Right lobe of liver (tissue), 6 donors: Measurements from ENCODE around the gene CYP19A1. TPM values are rescaled to one million over a fixed set of nuclear protein-coding genes. Genes with fewer than 3 reads are reported as not detected.
A peak's percentile ranks its signal among the peaks of the same experiment; 100 is the strongest.

Source experiments
- ATAC-seq, 4 donors: fragments of 200-7000 bp; cut with Tn5 transposase; one replicate each; pipeline ENCODE4 v1.9.1; 2020; ENCODE audit warnings: mild to moderate bottlenecking in 4 of 4, moderate library complexity in 4 of 4
- DNase-seq, 3 donors: peaks; one replicate each; pipeline ENCODE4 v3.0.0-alpha.2; 2020
- H3K27ac ChIP-seq, 3 donors: fragments of 200-600 bp; one replicate each; pipeline ENCODE4 v1.8.0; 2022
- H3K27me3 ChIP-seq, 2 donors: fragments of 200-600 bp; one replicate each; pipeline ENCODE4 v1.8.0; 2022
- H3K36me3 ChIP-seq, 4 donors: fragments of 200-600 bp; sonication (generic) in 1 of 4; one replicate each; pipeline versions ENCODE4 v1.5.1 to v1.8.0; 2017 to 2022; ENCODE audit warnings: control low read depth in 1 of 4
- H3K4me1 ChIP-seq, 4 donors: fragments of 200-600 bp; sonication (generic) in 1 of 4; one replicate each; pipeline versions ENCODE4 v1.5.1 to v1.8.0; 2017 to 2022; ENCODE audit warnings: control low read depth in 1 of 4
- H3K4me3 ChIP-seq, 3 donors: fragments of 200-600 bp; one replicate each; pipeline ENCODE4 v1.8.0; 2022
- H3K9me3 ChIP-seq, 4 donors: fragments of 200-600 bp; sonication (generic) in 1 of 4; one replicate each; pipeline versions ENCODE4 v1.5.1 to v1.8.0; 2017 to 2022; ENCODE audit warnings: control low read depth in 1 of 4
- POLR2A ChIP-seq: fragments of 450-650 bp; IDR thresholded peaks from one replicate; pipeline ENCODE4 v1.6.1; 2017; ENCODE audit warnings: antibody characterized with exemption, mild to moderate bottlenecking
- WGBS: methylation state at CpG from one replicate; pipeline ENCODE4 v1.1.6; 2018; ENCODE audit warnings: low coverage, low lambda C conversion rate; ENCODE audit not compliant: insufficient coverage; ENCODE audit errors: missing lambda C conversion rate; 5-methylcytosine and 5-hydroxymethylcytosine counted together
- intact Hi-C, 2 donors: fragments of 100-400 bp; cut with DNase I; formaldehyde crosslinking; loops; one replicate each; pipeline versions ENCODE4 v1.11.2 to v1.14.1; 2022
- total RNA-seq, 6 experiments: library from RNA; depleted of rRNA in 2 of 6; stranded (reverse); fragments of >200 nt in 2 of 6; fragmentation: NEBNext Ultra II Directional in 3 of 6; extraction: Animal tissue kit (Norgen Biotek cat#: 25700) in 3 of 6; gene quantifications; one replicate each; pipeline versions ENCODE4 v1.1.0 to v1.2.4, GENCODE V29; 2016 to 2023
- TF ChIP-seq, protein P1 (sequence below), 4 donors: fragments of 200-600 bp in 3 of 4; fragments of 450-650 bp in 1 of 4; IDR thresholded peaks; one replicate each; pipeline versions ENCODE4 v1.5.1 to v1.8.0; 2016 to 2022; ENCODE audit warnings: antibody characterized with exemption in 4 of 4, mild to moderate bottlenecking in 2 of 4
- donor health status: DM: no; HTN: yes; CAD: no.
- donor health status: DM: no; HTN: no; CAD: no.
- donor health status: DM: no; HTN: no; CAD: no.
- donor health status: DM: no; HTN: yes; CAD: no.
- donor health status: DM: no; HTN: yes; CAD: no.

CYP19A1 gene
- total RNA-seq, 6 experiments from 2014 or later = not detected

DNA sequence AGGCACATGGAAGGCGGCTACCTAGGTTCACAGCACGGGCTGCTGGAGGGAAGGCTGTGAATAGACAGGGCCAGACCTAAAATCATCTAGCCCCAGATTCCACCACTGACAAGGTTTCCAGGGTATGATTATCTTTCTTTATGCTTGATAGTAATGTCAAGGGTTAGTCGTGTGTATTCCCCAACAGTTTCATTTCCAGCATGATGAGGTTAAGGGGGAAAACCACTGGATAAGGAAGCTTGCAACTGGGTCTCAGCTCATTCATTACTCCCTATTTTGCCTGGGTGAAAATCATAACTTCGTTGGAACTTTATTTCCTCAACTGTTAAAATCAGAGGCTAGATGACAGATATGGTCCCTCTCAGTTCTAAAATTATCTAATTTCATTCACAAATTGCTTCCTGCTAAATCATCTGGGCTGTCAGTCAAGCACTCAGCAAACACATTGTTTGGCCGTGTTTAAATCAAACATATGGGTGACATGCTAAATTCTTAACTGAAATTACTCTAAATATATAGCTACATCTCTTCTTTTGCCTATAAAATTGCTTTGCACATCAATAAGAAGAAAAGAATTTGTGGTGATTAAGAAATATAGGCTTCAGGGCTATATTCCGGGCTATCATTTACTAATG lies 111.7 kb downstream of the CYP19A1 start:
- no peak overlapping the region for H3K27ac ChIP-seq
- H3K4me3 ChIP-seq = no peak overlapping the region
- TF ChIP-seq POLR2A = no peak
- TF ChIP-seq, protein P1, sequence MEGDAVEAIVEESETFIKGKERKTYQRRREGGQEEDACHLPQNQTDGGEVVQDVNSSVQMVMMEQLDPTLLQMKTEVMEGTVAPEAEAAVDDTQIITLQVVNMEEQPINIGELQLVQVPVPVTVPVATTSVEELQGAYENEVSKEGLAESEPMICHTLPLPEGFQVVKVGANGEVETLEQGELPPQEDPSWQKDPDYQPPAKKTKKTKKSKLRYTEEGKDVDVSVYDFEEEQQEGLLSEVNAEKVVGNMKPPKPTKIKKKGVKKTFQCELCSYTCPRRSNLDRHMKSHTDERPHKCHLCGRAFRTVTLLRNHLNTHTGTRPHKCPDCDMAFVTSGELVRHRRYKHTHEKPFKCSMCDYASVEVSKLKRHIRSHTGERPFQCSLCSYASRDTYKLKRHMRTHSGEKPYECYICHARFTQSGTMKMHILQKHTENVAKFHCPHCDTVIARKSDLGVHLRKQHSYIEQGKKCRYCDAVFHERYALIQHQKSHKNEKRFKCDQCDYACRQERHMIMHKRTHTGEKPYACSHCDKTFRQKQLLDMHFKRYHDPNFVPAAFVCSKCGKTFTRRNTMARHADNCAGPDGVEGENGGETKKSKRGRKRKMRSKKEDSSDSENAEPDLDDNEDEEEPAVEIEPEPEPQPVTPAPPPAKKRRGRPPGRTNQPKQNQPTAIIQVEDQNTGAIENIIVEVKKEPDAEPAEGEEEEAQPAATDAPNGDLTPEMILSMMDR (IDR thresholded peaks at IDR 0.05) = no peak
- no peaks in the 10 kb centered on the region for H3K36me3 ChIP-seq
- DNase-seq (no peak), ATAC-seq (no peak)
- 72% methylated on average over 4 of the region's 6 CpGs for WGBS
- intact Hi-C loops = no loop called here
- H3K4me1 ChIP-seq = no peaks in the 10 kb centered on the region
- no peaks in the 10 kb centered on the region for H3K9me3 ChIP-seq
- no peaks in the 10 kb centered on the region for H3K27me3 ChIP-seq

DNA sequence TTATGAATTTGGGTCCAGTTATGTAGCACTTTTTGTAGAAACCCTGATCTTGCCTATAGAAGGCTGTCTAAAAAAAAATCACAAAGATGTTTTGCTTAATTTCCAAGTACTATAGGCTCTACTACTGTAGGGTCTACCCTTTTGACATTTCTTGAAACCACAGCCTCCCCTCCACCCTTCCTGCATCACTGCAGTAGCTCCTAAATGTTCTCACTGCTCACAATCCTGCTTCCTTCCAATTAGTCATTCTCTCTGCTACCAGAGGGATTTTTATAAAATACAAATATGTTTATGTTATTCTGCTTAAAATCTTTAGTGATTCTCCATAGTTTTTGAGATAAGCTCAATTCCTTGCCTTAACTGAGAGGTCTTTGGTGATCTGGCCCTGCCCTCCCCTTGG lies 114.0 kb downstream of the CYP19A1 start:
- H3K36me3 ChIP-seq = no peaks in the 10 kb centered on the region
- no peak for ATAC-seq
- no peaks in the 10 kb centered on the region for H3K27me3 ChIP-seq
- TF ChIP-seq POLR2A = no peak
- TF ChIP-seq, protein P1 (IDR thresholded peaks at IDR 0.05) = no peak
- no peak overlapping the region for H3K27ac ChIP-seq
- intact Hi-C loops = no loop called here
- no peak overlapping the region for H3K4me3 ChIP-seq
- H3K4me1 ChIP-seq = no peaks in the 10 kb centered on the region
- DNase-seq = no peak
- H3K9me3 ChIP-seq = no peaks in the 10 kb centered on the region

DNA sequence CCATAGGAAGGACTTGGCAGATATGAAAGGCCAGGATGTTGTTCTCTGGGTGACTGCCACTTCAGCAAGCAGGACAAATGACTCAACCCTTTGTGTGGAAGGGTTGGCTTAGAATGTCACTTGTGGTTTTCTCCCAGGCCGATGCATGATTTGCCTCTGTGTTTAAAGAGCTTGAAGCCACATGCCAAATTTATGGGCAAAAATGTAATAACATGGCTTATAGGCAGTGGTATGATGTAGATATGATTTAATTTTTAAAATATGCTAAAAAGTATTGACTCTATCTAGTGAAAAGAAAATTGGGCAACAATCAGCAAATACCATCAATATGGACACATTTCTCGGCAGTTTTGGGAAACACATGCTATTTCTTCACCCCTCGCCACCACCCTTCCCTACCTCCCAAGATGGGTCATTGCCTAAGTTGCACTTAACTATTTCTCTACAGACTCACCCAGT lies 114.6 kb downstream of the CYP19A1 start:
- WGBS = 58% methylated on average over 2 of the region's 3 CpGs
- H3K4me3 ChIP-seq = no peak overlapping the region
- TF ChIP-seq, protein P1 (IDR thresholded peaks at IDR 0.05) = no peak
- no peak for TF ChIP-seq POLR2A
- no peaks in the 10 kb centered on the region for H3K4me1 ChIP-seq
- no peaks in the 10 kb centered on the region for H3K36me3 ChIP-seq
- ATAC-seq (peak in 1 of 4 donors; percentile 39), DNase-seq (no peak)
- no peaks in the 10 kb centered on the region for H3K27me3 ChIP-seq
- no peaks in the 10 kb centered on the region for H3K9me3 ChIP-seq
- H3K27ac ChIP-seq = no peak overlapping the region
- intact Hi-C loops = no loop called here

DNA sequence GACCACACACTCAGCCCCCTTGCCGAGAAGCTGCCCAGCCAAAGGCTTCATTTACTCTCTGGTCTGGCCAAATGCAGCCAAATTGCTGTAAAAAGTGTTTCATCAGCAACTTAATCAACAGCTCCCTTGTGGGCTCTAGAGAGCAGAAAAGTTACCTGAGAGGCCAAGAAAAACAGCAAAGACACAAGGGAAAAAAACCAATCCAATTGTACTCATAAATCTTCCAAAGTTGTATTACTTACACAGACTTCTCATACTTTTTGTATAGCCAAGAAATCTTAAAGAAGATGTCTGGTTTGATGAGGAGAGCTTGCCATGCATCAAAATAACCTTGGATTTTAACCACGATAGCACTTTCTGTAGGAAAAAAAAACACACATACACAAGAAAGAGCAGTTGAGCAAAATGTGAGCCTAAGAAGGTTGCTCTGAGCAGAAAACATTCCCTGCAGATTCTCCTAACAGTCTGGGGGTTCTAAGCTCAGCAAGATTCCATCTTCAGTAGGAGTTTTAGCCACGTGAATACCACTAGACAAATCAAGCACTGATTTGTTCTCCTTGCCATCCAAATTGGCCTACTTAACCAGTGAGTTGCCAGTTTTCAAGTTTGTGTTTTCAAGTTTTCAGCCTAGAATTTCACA lies 120.0 kb downstream of the CYP19A1 start:
- DNase-seq (no peak), ATAC-seq (no peak)
- Histone ChIP-seq H3K4me1 (no peaks in the 10 kb centered on the region), H3K36me3 (no peaks in the 10 kb centered on the region), H3K27me3 (no peaks in the 10 kb centered on the region), H3K4me3 (no peak overlapping the region), H3K27ac (no peak overlapping the region), H3K9me3 (no peaks in the 10 kb centered on the region)
- WGBS = 34% methylated on average over 3 of the region's 3 CpGs
- intact Hi-C loops = no loop called here
- no peak for TF ChIP-seq POLR2A
- TF ChIP-seq, protein P1 (IDR thresholded peaks at IDR 0.05) = no peak
